GM21423 (cell line): ENCODE data around the gene BOK.
"Not testable (repeated sequence)": the region's sequence is repeated elsewhere in the genome, so short reads cannot be mapped to it uniquely, and the experiment has no call there.

Experiments used
- ATAC-seq: cut with Tn5 transposase; IDR thresholded peaks from one replicate; pipeline ENCODE4 v1.9.1; 2021; ENCODE audit warnings: mild to moderate bottlenecking, moderate library complexity; ENCODE audit not compliant: unreplicated experiment

Gene BOK

GRCh38 chr2:241570961-241571581, 12.5 kb downstream of the BOK start:
- no peak for ATAC-seq

- no peak for ATAC-seq
Observed at GRCh38 chr2:241571821-241572620, 13.5 kb downstream of the BOK start.

GRCh38 chr2:241572915-241573651, 14.5 kb downstream of the BOK start:
- ATAC-seq, result not testable (repeated sequence)

GRCh38 chr2:241573741-241574140, 15.2 kb downstream of the BOK start:
- ATAC-seq, result no peak

- ATAC-seq, result no peak
Observed at GRCh38 chr2:241574911-241575623, 16.5 kb downstream of the BOK start.

GRCh38 chr2:241575624-241576292, 17.2 kb downstream of the BOK start:
- no peak for ATAC-seq

- ATAC-seq, result no peak
Observed at GRCh38 chr2:241576293-241576654, 17.7 kb downstream of the BOK start.

- no peak for ATAC-seq
Observed at GRCh38 chr2:241577413-241578122, 19.0 kb downstream of the BOK start.

GRCh38 chr2:241579281-241579680, 20.7 kb downstream of the BOK start:
- no peak for ATAC-seq

- no peak for ATAC-seq
Observed at GRCh38 chr2:241582328-241582727, 23.8 kb downstream of the BOK start.

GRCh38 chr2:241582806-241583205, 24.3 kb downstream of the BOK start:
- ATAC-seq, result no peak

GRCh38 chr2:241584436-241584835, 25.9 kb downstream of the BOK start:
- no peak for ATAC-seq

GRCh38 chr2:241586564-241587264, 28.2 kb downstream of the BOK start:
- no peak for ATAC-seq

GRCh38 chr2:241589863-241590262, 31.3 kb downstream of the BOK start:
- ATAC-seq, result not testable (repeated sequence)

GRCh38 chr2:241590496-241591455, 32.2 kb downstream of the BOK start:
- not testable (repeated sequence) for ATAC-seq

GRCh38 chr2:241592126-241592845, 33.7 kb downstream of the BOK start:
- no peak for ATAC-seq

- ATAC-seq, result no peak
Observed at GRCh38 chr2:241593271-241593670, 34.7 kb downstream of the BOK start.
